ENCODE measurements around the gene ORM2. TPM values are rescaled to one million over a fixed set of nuclear protein-coding genes. Genes with fewer than 3 reads are reported as not detected.

ORM2 gene
- total and polyA plus RNA-seq, 7 donors: 0.68 TPM; not detected in 6

DNA sequence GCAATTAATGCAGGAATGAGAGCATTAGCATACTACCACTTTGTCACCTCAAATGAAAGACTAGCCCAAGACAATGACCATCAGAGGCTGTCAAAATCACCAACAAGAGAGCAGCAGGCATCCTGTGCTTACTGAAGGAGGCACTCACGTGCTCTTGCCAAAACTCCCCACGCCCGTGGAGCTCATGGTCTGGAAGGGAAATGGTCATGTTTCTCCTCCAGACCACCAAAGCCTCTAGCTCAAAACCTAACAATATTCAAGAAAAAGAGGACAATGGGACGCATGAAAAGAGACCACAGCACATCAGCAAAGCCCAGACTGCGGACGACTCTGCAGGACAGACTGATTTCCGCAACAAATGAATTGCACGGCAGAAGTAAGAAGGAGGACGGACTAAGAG is 45.3 kb downstream of the ORM2 start:
- H3K4me1 ChIP-seq: no peaks in the 10 kb centered on the region
- peaks cover 0 to 19% of the 10 kb centered on the region in 2 donors for H3K36me3 ChIP-seq (ENCODE audit: insufficient read depth in 1 of 2, low read depth in 1 of 2)
- H3K9me3 ChIP-seq: no peaks in the 10 kb centered on the region
- no peak overlapping the region for H3K4me3 ChIP-seq
- TF ChIP-seq, protein P1, sequence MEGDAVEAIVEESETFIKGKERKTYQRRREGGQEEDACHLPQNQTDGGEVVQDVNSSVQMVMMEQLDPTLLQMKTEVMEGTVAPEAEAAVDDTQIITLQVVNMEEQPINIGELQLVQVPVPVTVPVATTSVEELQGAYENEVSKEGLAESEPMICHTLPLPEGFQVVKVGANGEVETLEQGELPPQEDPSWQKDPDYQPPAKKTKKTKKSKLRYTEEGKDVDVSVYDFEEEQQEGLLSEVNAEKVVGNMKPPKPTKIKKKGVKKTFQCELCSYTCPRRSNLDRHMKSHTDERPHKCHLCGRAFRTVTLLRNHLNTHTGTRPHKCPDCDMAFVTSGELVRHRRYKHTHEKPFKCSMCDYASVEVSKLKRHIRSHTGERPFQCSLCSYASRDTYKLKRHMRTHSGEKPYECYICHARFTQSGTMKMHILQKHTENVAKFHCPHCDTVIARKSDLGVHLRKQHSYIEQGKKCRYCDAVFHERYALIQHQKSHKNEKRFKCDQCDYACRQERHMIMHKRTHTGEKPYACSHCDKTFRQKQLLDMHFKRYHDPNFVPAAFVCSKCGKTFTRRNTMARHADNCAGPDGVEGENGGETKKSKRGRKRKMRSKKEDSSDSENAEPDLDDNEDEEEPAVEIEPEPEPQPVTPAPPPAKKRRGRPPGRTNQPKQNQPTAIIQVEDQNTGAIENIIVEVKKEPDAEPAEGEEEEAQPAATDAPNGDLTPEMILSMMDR (IDR thresholded peaks at IDR 0.05): no peak
- H3K27ac ChIP-seq: no peak overlapping the region
- intact Hi-C loops (cut with DNase I): no loop called here
- 75 to 84% (median 77%) methylated on average over 9 of the region's 9 CpGs for WGBS, 3 donors
- no peak for DNase-seq
- ATAC-seq: no peak
- H3K27me3 ChIP-seq (ENCODE audit: insufficient read depth in 3 of 3, low read length in 2 of 3): no peaks in the 10 kb centered on the region

DNA sequence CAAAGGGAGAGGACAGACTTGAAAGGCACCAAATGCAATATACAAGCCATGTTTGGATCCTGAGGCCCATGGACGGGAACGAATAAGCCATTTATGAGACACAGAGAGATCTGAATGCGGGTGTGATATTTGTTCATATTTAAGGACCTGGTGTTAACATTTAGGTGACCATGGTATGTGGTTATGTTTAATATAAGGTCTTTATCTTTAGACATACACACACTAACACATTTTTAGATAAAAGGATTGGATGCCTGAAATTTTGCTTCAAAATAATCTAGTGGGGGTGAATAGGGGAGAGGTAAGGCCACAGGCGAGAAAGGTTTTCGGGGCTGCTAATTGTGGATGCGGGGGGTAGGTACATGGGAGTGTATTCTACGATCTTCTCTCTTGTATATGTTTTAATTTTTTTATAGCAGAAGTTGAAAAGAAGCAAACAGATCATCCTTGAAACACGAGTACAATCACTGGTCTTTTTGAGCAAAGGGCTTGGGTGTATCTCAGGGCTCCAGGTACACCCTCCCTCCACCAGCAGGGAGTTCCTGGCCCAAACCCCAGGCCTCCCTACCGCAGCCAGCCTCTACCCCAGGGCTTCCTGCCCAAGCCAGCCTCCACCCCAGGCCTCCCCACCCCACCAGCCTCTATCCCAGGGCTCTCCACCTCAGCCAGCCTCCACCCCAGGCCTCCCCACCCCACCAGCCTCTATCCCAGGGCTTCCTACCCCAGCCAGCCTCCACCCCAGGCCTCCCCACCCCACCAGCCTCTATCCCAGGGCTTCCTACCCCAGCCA is 45.9 kb downstream of the ORM2 start:
- intact Hi-C loops (cut with DNase I): no loop called here
- 88 to 91% (median 90%) methylated on average over 9 of the region's 9 CpGs for WGBS, 3 donors
- Histone ChIP-seq H3K27ac (no peak overlapping the region), H3K9me3 (no peaks in the 10 kb centered on the region), H3K4me1 (no peaks in the 10 kb centered on the region), H3K36me3 (ENCODE audit: insufficient read depth in 1 of 2, low read depth in 1 of 2) (peaks cover 0 to 19% of the 10 kb centered on the region in 2 donors), H3K27me3 (ENCODE audit: insufficient read depth in 3 of 3, low read length in 2 of 3) (no peaks in the 10 kb centered on the region), H3K4me3 (no peak overlapping the region)
- DNase-seq: no peak
- TF ChIP-seq, protein P1 (IDR thresholded peaks at IDR 0.05): no peak
- no peak for ATAC-seq

DNA sequence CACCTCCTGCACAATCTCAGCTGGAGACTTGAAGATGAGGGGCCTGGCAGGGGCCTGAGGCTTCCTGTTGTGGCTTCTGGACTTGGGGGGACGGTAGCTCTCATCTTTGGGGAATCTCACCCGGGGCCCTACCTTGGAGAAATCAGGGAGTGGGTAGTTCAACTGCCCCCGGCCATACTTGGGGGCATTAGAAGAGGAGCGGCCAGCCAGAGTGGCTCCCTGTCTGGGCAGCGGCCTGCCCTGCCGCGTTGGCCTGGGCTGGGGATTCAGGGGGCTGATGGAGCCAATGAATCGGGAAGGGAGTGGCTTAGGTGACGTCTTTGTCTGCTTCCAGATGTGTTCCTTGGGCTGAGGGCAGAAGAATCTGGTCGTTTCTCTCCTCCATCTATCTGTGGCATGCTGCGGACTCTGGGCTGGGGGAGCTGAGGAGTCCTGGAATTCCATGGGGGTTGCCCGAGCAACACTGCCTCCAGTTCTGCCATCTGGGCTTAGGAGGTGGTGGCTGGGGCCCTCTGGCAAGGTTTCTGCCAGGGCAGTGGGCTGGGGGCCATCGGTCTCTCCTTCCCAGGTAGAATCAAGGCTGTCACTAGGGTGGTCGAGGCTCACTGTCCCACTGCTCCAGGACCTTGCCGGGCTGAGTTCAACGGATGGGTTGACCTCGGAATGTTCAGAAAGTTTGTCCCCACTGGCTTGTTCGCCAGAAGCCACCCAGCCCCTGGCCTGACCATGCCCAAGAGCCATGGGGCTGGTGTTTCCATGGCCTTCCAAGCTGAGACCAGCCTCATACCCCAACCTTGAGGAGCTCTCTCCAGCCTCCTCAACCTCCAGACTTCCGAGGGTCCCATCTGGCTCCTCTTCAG is 47.1 kb downstream of the ORM2 start:
- intact Hi-C loops (cut with DNase I): no loop called here
- peaks cover 0 to 19% of the 10 kb centered on the region in 2 donors for H3K36me3 ChIP-seq (ENCODE audit: insufficient read depth in 1 of 2, low read depth in 1 of 2)
- H3K9me3 ChIP-seq: no peaks in the 10 kb centered on the region
- TF ChIP-seq, protein P1 (IDR thresholded peaks at IDR 0.05): no peak
- no peaks in the 10 kb centered on the region for H3K4me1 ChIP-seq
- DNase-seq: no peak
- H3K4me3 ChIP-seq: no peak overlapping the region
- H3K27ac ChIP-seq: no peak overlapping the region
- no peak for ATAC-seq
- no peaks in the 10 kb centered on the region for H3K27me3 ChIP-seq (ENCODE audit: insufficient read depth in 3 of 3, low read length in 2 of 3)
- 93 to 96% (median 93%) methylated on average over 19 of the region's 19 CpGs for WGBS, 3 donors

DNA sequence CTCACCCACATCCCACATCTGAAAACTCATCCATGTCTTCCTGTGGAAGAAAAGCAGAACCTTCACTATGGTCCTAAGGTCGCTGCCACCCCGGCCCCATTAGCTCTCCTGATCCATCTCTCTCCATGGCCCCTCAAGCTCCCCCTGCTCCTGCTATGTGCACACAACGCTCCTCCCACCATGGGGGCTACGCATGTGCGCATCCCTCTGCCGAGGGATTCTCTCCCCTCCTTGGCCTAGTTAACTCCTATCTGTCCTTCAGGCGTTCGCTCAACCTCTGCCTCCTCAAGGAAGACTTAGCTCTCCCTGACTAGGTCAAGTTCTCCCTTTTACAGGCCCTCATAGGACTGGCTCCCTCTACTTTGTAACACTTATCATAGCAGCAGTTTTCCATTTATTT is 48.3 kb downstream of the ORM2 start:
- Histone ChIP-seq H3K36me3 (ENCODE audit: insufficient read depth in 1 of 2, low read depth in 1 of 2) (peaks cover 0 to 19% of the 10 kb centered on the region in 2 donors), H3K27me3 (ENCODE audit: insufficient read depth in 3 of 3, low read length in 2 of 3) (no peaks in the 10 kb centered on the region), H3K4me1 (no peaks in the 10 kb centered on the region), H3K4me3 (no peak overlapping the region), H3K27ac (no peak overlapping the region), H3K9me3 (no peaks in the 10 kb centered on the region)
- TF ChIP-seq, protein P1 (IDR thresholded peaks at IDR 0.05): no peak
- intact Hi-C loops (cut with DNase I): no loop called here
- 85 to 95% (median 91%) methylated on average over 8 of the region's 8 CpGs for WGBS, 3 donors
- DNase-seq (no peak), ATAC-seq (no peak)

Measured in psoas muscle (tissue), 8 donors.